ENCODE data around the gene SLC25A1.

DNA sequence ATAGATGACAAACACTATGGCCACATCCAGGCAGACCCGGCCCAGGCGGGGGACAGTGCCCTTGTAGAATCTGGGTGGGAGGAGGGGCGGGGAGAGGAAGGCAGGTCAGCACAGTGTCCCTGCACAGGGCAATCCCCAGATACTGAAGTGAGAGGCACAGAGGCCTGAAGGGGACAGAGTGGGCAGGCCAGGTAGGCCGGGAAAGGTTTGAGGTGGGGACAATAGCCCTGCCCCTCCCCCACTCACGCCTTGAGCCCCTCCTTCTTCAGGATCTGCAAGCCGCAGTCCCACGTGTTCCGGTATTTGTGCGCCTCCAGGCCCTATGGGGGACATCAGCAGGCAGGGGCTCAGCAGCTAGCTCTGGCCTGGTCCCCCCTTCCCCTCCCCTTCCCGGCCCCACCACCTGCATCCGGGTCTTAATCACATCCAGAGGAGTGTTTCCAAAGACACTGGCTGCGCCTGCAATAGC, 2.3 kb downstream of the SLC25A1 start:
- TF ChIP-seq SIN3A (conservative IDR thresholded peaks at IDR 0.05 in 1 of 2, IDR thresholded peaks at IDR 0.05 in 1 of 2; ENCODE audit: low read depth in 1 of 2, low read length in 2 of 2) (no peak), CEBPB (IDR thresholded peaks at IDR 0.05; ENCODE audit: low read depth, low read length) (no peak), POLR2AphosphoS5 (IDR thresholded peaks at IDR 0.05; ENCODE audit: low read depth, low read length) (no peak; the same call in 1 of the 2 replicates), POLR2A (IDR thresholded peaks at IDR 0.05; ENCODE audit: control extremely low read depth in 1 of 2, low read depth in 2 of 2, low read length in 2 of 2) (no peak), CHD2 (IDR thresholded peaks at IDR 0.05; ENCODE audit: low read length) (no peak), EP300 (IDR thresholded peaks at IDR 0.05; ENCODE audit: borderline replicate concordance in 1 of 2, low read depth in 2 of 2, low read length in 2 of 2) (no peak), EGR1 (IDR thresholded peaks at IDR 0.05; ENCODE audit: borderline replicate concordance, low read depth, low read length) (no peak), YY1 (IDR thresholded peaks at IDR 0.05; ENCODE audit: low read depth, low read length) (no peak), RAD21 (IDR thresholded peaks at IDR 0.05 in 1 of 2, conservative IDR thresholded peaks at IDR 0.05 in 1 of 2; ENCODE audit: low read depth in 2 of 2, low read length in 2 of 2) (no peak), SRF (IDR thresholded peaks at IDR 0.05; ENCODE audit: low read depth, low read length) (no peak), SP4 (IDR thresholded peaks at IDR 0.05; ENCODE audit: low read length) (no peak), CBX5 (IDR thresholded peaks at IDR 0.05; ENCODE audit: low read depth, low read length) (no peak)
- TF ChIP-seq, protein P1, sequence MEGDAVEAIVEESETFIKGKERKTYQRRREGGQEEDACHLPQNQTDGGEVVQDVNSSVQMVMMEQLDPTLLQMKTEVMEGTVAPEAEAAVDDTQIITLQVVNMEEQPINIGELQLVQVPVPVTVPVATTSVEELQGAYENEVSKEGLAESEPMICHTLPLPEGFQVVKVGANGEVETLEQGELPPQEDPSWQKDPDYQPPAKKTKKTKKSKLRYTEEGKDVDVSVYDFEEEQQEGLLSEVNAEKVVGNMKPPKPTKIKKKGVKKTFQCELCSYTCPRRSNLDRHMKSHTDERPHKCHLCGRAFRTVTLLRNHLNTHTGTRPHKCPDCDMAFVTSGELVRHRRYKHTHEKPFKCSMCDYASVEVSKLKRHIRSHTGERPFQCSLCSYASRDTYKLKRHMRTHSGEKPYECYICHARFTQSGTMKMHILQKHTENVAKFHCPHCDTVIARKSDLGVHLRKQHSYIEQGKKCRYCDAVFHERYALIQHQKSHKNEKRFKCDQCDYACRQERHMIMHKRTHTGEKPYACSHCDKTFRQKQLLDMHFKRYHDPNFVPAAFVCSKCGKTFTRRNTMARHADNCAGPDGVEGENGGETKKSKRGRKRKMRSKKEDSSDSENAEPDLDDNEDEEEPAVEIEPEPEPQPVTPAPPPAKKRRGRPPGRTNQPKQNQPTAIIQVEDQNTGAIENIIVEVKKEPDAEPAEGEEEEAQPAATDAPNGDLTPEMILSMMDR (IDR thresholded peaks at IDR 0.05; ENCODE audit: control extremely low read depth in 1 of 3, insufficient read depth in 1 of 3, low read depth in 1 of 3, low read length in 3 of 3), result no peak
- TF ChIP-seq, protein P2, sequence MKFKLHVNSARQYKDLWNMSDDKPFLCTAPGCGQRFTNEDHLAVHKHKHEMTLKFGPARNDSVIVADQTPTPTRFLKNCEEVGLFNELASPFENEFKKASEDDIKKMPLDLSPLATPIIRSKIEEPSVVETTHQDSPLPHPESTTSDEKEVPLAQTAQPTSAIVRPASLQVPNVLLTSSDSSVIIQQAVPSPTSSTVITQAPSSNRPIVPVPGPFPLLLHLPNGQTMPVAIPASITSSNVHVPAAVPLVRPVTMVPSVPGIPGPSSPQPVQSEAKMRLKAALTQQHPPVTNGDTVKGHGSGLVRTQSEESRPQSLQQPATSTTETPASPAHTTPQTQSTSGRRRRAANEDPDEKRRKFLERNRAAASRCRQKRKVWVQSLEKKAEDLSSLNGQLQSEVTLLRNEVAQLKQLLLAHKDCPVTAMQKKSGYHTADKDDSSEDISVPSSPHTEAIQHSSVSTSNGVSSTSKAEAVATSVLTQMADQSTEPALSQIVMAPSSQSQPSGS (IDR thresholded peaks at IDR 0.05; ENCODE audit: low read length), result no peak

All from H1 (cell line).